GM10248 (cell line): ENCODE measurements around the gene PCDH9.

Source experiments
- CTCF ChIA-PET: fragments of 300-600 bp; sonication (Branson Sonifier 250); formaldehyde crosslinking; extraction: SDS; loops from one replicate; lab custom pipeline; 2021; ENCODE audit warnings: antibody characterized with exemption; lab: Yijun Ruan, JAX
- POLR2A ChIA-PET: fragments of 350-650 bp; sonication (Branson Sonifier 250); formaldehyde crosslinking; extraction: SDS; loops from one replicate; lab custom pipeline; 2020; ENCODE audit warnings: antibody characterized with exemption; lab: Yijun Ruan, JAX
- DNase-seq: peaks from one replicate; pipeline ENCODE4 v3.0.0; 2012; ENCODE audit errors: extremely low spot score
- TF ChIP-seq, protein P1 (sequence below): IDR thresholded peaks from 2 replicates; pipeline ENCODE4 v1.5.1; 2012; ENCODE audit warnings: mild to moderate bottlenecking, low read depth; ENCODE audit errors: extremely low read depth, missing control alignments, control extremely low read depth

Gene PCDH9

DNA sequence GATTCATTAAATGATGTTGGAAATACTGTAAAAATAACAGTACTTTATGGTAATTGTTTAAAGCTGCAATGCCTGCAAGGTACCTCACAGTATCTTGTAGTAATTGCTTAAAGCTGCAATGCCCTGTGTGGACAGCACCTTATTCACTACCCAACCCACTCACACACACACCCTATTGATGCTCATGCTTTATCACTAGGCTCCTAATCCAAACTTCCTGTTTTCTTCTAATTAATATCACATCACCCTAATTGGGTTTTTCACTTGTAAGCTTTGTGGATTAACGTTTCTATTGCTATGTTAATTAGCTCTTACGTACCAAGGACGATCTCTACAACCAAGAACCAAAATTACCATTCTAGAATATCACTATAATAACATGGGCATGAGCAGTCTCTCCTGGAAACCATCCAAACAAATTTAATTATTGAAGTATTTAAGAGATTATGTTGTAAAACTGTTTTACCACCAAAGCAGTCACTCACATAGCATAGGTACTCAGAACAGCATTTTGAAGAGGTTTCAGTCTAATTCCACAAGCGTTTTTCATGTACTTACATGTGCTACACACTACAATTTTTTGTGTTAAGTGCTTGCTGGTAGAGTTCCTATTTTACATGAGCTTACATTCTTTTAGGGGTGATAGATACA lies 303.8 kb downstream of the PCDH9 start:
- DNase-seq = no peak
- TF ChIP-seq, protein P1, sequence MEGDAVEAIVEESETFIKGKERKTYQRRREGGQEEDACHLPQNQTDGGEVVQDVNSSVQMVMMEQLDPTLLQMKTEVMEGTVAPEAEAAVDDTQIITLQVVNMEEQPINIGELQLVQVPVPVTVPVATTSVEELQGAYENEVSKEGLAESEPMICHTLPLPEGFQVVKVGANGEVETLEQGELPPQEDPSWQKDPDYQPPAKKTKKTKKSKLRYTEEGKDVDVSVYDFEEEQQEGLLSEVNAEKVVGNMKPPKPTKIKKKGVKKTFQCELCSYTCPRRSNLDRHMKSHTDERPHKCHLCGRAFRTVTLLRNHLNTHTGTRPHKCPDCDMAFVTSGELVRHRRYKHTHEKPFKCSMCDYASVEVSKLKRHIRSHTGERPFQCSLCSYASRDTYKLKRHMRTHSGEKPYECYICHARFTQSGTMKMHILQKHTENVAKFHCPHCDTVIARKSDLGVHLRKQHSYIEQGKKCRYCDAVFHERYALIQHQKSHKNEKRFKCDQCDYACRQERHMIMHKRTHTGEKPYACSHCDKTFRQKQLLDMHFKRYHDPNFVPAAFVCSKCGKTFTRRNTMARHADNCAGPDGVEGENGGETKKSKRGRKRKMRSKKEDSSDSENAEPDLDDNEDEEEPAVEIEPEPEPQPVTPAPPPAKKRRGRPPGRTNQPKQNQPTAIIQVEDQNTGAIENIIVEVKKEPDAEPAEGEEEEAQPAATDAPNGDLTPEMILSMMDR = no peak
- ChIA-PET CTCF (interaction anchor here (1.1 to 2.1 kb wide), 2 partner anchors 10 to 14 kb away, joined by 3 to 6 read pairs; no protein-coding TSS in a partner anchor), POLR2A (no interaction called here)

DNA sequence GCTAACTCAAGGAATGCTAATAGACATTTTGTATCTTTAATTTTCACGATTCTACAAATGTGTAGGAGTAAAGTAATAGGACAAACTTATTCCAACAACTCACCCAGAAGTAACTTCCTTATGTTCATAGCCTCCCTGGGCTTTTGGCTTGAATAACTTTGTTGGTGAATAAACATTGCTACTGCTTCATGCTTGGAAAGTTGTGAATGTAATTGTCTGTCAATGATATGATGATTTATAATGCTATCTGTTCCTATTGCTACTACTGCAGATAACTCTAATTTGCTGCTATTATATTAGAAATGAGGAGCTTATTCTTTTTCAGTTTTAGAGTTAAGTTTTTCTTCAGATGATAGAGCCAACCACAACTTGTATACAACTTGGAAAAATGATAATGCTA lies 307.7 kb downstream of the PCDH9 start:
- DNase-seq = no peak
- POLR2A ChIA-PET = no interaction called here
- CTCF ChIA-PET = no interaction called here
- TF ChIP-seq, protein P1 = no peak

DNA sequence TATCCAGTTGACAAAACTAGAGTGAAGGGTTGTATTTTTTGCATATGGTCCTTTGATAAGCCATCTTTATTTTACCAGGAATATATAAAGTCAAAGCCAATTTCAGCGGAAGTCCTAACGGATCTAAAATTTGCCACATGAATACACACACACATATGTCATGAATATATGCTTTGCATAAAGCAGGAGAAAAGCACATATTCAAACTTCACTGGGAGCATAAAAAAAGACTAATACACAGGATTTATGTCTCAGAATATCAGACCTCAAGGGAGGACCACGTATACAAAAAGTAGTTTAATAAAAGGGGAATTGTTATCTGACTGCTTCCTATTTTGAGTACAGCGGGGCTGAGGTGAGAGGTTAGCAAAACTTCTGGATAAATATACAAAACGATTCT lies 308.7 kb downstream of the PCDH9 start:
- TF ChIP-seq, protein P1 = no peak
- ChIA-PET POLR2A (no interaction called here), CTCF (no interaction called here)
- no peak for DNase-seq

DNA sequence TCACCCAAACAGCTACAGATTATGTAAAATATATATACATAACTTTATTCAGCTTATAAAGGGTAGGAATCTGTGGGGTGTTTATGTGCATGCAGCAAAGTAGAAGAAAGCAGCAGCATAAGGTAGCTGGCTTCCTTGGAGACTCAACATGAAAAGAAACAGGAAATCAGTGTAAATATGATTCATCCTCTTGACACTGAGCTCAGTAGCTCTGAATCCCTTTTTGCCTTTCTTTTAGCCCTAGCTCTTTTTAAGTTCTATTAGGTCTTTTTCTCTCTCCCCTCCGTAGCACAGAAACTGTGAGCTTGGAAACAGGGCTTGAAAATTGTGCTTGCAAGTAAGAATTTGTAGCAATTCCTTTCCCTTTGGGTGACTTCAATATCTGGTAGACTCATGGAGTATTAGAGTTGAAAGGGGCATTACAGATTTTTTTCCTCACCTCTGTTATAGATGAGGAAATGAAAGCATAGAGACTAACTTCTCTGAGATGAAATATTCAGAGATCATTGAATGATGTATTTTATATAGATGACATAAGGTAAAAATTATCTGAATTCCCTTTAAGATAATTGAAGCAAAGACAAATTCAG lies 314.4 kb downstream of the PCDH9 start:
- POLR2A ChIA-PET = no interaction called here
- no peak for DNase-seq
- TF ChIP-seq, protein P1 = no peak
- CTCF ChIA-PET = interaction anchor here (1.0 kb wide), 1 partner anchor 73 kb away, joined by 3 read pairs; no protein-coding TSS in a partner anchor

DNA sequence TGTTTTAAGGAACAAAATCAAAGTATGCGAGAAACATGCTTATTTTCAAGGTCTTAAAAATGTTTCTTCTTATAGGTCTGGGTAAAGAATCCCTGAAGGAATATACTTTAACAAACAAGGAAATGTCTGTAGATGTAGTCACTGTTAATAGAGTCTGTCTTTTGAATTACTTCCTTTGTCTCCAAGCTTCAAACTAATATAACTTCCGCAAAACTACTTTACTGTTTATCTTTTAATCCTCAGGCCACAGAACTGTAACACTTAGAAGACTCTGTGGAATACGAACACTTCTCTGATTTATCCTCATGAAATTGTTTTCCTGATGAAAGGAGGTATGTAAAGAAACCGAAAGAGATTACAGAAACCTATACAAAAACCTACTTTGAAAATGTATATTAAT lies 316.0 kb downstream of the PCDH9 start:
- TF ChIP-seq, protein P1 = no peak
- no peak for DNase-seq
- CTCF ChIA-PET = no interaction called here
- POLR2A ChIA-PET = no interaction called here

DNA sequence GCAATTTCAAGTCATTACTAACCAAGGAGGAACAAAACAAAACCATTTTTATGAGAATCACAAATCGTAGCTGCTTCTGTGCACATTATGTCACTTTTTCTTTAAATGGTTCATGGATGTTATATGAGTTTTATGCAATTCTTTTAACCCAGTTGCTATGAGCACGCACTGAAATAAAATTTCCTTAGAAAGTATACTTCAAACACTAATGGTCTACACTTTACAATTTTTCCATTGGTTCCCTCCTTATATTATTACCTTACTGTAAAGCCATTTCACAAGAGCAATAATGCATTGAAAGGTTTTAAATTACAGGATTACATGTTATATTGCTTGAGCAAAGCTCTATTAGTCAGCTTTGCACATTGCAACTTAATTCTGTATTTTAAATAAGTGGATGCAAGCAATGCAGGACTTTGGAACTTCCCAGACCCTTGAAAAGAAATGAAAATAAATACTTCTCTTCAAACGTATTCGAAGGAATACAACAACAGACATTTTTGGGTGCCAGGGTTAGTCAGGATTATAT lies 318.7 kb downstream of the PCDH9 start:
- POLR2A ChIA-PET = no interaction called here
- no peak for DNase-seq
- CTCF ChIA-PET = no interaction called here
- TF ChIP-seq, protein P1 = no peak
